ENCODE data around the gene CDH23.

Gene CDH23

GRCh38 chr10:71766717-71767419 lies 370.1 kb downstream of the CDH23 start:
- no peak for TF ChIP-seq CTCF (IDR thresholded peaks at IDR 0.05)
- peak; percentile 78 to 91 for DNase-seq
- intact Hi-C loops (cut with DNase I; ENCODE audit: low total_unique reads), result no loop called here
- Histone ChIP-seq H3K36me3 (peaks cover 0 to 16% (median 1%) of the 10 kb centered on the region in 3 donors), H3K27me3 (no peaks in the 10 kb centered on the region), H3K4me1 (peaks cover 18 to 100% (median 84%) of the 10 kb centered on the region in 4 donors), H3K27ac (peak overlapping the region; percentile 95 to 96), H3K9me3 (no peaks in the 10 kb centered on the region), H3K4me3 (no peak overlapping the region)

- Histone ChIP-seq H3K4me3 (no peak overlapping the region), H3K27me3 (no peaks in the 10 kb centered on the region), H3K27ac (peak overlapping the region; percentile 95 to 96), H3K4me1 (peaks cover 18 to 100% (median 86%) of the 10 kb centered on the region in 4 donors), H3K9me3 (no peaks in the 10 kb centered on the region), H3K36me3 (peaks cover 0 to 9% (median 0%) of the 10 kb centered on the region in 3 donors)
- no peak for DNase-seq
- TF ChIP-seq CTCF (IDR thresholded peaks at IDR 0.05), result no peak
- intact Hi-C loops (cut with DNase I; ENCODE audit: low total_unique reads), result no loop called here
These were observed 370.8 kb downstream of the CDH23 start for GRCh38 chr10:71767420-71768035.

GRCh38 chr10:71769279-71769823 lies 372.6 kb downstream of the CDH23 start:
- H3K27ac ChIP-seq, result peak overlapping the region; percentile 95 to 96
- DNase-seq, result no peak
- intact Hi-C loops (cut with DNase I; ENCODE audit: low total_unique reads), result no loop called here
- H3K27me3 ChIP-seq, result no peaks in the 10 kb centered on the region
- no peaks in the 10 kb centered on the region for H3K9me3 ChIP-seq
- TF ChIP-seq CTCF (IDR thresholded peaks at IDR 0.05), result no peak
- H3K4me3 ChIP-seq, result peak overlapping the region; percentile 5 to 24
- H3K36me3 ChIP-seq, result no peaks in the 10 kb centered on the region
- peaks cover 18 to 96% (median 89%) of the 10 kb centered on the region in 4 donors for H3K4me1 ChIP-seq

GRCh38 chr10:71770255-71770654 lies 373.5 kb downstream of the CDH23 start:
- peaks cover 18 to 88% (median 80%) of the 10 kb centered on the region in 4 donors for H3K4me1 ChIP-seq
- no peak for DNase-seq

GRCh38 chr10:71770789-71771188 lies 374.1 kb downstream of the CDH23 start:
- intact Hi-C loops (cut with DNase I; ENCODE audit: low total_unique reads), result loop anchor here (10.0 kb wide), 1 partner anchor 386 kb away; no protein-coding TSS in a partner anchor

More at GRCh38 chr10:71770255-71770654, 373.5 kb downstream of the CDH23 start:
- H3K9me3 ChIP-seq, result no peaks in the 10 kb centered on the region
- no peaks in the 10 kb centered on the region for H3K27me3 ChIP-seq
- intact Hi-C loops (cut with DNase I; ENCODE audit: low total_unique reads), result loop anchor here (10.0 kb wide), 1 partner anchor 385 kb away; no protein-coding TSS in a partner anchor
- no peaks in the 10 kb centered on the region for H3K36me3 ChIP-seq
- H3K27ac ChIP-seq, result peak overlapping the region; percentile 95 to 96
- TF ChIP-seq CTCF (IDR thresholded peaks at IDR 0.05), result no peak
- H3K4me3 ChIP-seq, result peak overlapping the region in 1 of 2 donors; percentile 82

More at GRCh38 chr10:71770789-71771188, 374.1 kb downstream of the CDH23 start:
- no peak for TF ChIP-seq CTCF (IDR thresholded peaks at IDR 0.05)
- peak in 1 of 2 donors; percentile 83 for DNase-seq
- Histone ChIP-seq H3K4me3 (peak overlapping the region; percentile 80 to 82), H3K36me3 (no peaks in the 10 kb centered on the region), H3K9me3 (no peaks in the 10 kb centered on the region), H3K27me3 (no peaks in the 10 kb centered on the region), H3K4me1 (peaks cover 13 to 83% (median 75%) of the 10 kb centered on the region in 4 donors), H3K27ac (peak overlapping the region; percentile 95 to 96)
